GM19238 (cell line): Measurements from ENCODE around the gene NDUFS7.

Source experiments
- DNase-seq: peaks from one replicate; pipeline ENCODE4 v3.0.0; 2011; ENCODE audit warnings: low spot score; ENCODE audit not compliant: insufficient read length

NDUFS7 gene

GRCh38 chr19:1400281-1401137 is 16.8 kb downstream of the NDUFS7 start:
- no peak for DNase-seq

GRCh38 chr19:1401138-1401888 is 17.6 kb downstream of the NDUFS7 start, which contains the start of gene GAMT:
TSS of gene GAMT (minus strand) at chr19:1401542. CDS start at chr19:1401476, 66 bp downstream.
- peak; percentile 79 for DNase-seq

GRCh38 chr19:1401889-1402217 is 18.1 kb downstream of the NDUFS7 start:
- DNase-seq, result no peak

GRCh38 chr19:1402411-1403070 is 18.8 kb downstream of the NDUFS7 start:
- no peak for DNase-seq

- DNase-seq, result peak; percentile 99
Observed at GRCh38 chr19:1406774-1407527, 23.2 kb downstream of the NDUFS7 start.

GRCh38 chr19:1407528-1408299 is 24.0 kb downstream of the NDUFS7 start, which contains the start of gene DAZAP1:
TSS of gene DAZAP1 (plus strand) at chr19:1407586. CDS start at chr19:1407774, 188 bp downstream.
- no peak for DNase-seq

- DNase-seq, result peak; percentile 51
Observed at GRCh38 chr19:1408300-1409203, 24.8 kb downstream of the NDUFS7 start.

GRCh38 chr19:1409204-1410005 is 25.7 kb downstream of the NDUFS7 start:
- DNase-seq, result no peak

- no peak for DNase-seq
Observed at GRCh38 chr19:1410136-1410786, 26.6 kb downstream of the NDUFS7 start.

GRCh38 chr19:1410789-1411188 is 27.1 kb downstream of the NDUFS7 start:
- no peak for DNase-seq

- DNase-seq, result no peak
Observed at GRCh38 chr19:1411255-1412191, 27.8 kb downstream of the NDUFS7 start.

- DNase-seq, result no peak
Observed at GRCh38 chr19:1412323-1412923, 28.7 kb downstream of the NDUFS7 start.

GRCh38 chr19:1412995-1413800 is 29.5 kb downstream of the NDUFS7 start:
- no peak for DNase-seq

- DNase-seq, result no peak
Observed at GRCh38 chr19:1416014-1416841, 32.5 kb downstream of the NDUFS7 start.

GRCh38 chr19:1417145-1417544 is 33.4 kb downstream of the NDUFS7 start:
- DNase-seq, result no peak
